HG03469 (cell line): ENCODE measurements around the gene ARMC12.
"Not testable (repeated sequence)": the region's sequence is repeated elsewhere in the genome, so short reads cannot be mapped to it uniquely, and the experiment has no call there.

Source experiments
- ATAC-seq: cut with Tn5 transposase; IDR thresholded peaks from one replicate; pipeline ENCODE4 v1.9.1; 2021; ENCODE audit warnings: mild to moderate bottlenecking, moderate library complexity, moderate number of reproducible peaks; ENCODE audit not compliant: unreplicated experiment

The ARMC12 gene

DNA sequence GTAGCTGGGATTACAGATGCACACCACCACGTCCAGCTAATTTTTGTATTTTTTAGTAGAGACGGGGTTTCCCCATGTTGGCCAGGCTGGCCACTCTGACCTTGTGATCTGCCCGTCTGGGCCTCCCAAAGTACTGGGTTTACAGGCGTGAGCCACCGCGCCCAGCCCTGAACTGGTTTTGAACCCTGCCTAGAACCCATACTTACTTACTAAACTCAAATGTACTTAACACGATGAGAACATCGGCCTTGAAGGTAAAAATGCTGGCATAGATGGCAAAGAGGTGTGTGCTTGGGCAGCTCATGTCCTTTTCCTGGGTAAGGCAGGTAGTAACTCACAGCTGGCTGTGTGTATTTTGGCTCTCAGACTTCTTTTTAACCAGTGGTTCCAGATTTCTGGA lies 3.2 kb upstream of the ARMC12 start:
- no peak for ATAC-seq

DNA sequence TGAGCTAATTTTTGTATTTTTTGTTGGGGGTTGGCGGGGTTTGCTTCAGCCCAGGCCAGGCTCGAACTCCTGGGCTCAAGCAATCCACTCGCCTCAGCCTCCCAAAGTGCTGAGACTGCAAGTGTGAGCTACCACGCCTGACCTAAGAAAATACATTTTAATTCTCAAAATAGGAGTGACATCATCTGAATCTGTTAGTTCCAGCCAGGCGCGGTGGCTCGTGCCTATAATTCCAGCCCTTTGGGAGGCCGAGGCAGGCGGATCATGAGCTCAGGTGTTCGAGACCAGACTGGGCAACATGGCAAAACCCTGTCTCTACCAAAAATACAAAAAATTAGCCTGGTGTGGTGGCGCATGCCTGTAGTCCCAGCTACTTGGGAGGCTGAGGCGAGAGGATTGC lies 2.5 kb upstream of the ARMC12 start:
- ATAC-seq: not testable (repeated sequence)

- ATAC-seq: no peak
These were observed 1.4 kb upstream of the ARMC12 start for GRCh38 chr6:35735452-35735851.

- no peak for ATAC-seq
These were observed 458 bp upstream of the ARMC12 start for GRCh38 chr6:35736253-35736894.

DNA sequence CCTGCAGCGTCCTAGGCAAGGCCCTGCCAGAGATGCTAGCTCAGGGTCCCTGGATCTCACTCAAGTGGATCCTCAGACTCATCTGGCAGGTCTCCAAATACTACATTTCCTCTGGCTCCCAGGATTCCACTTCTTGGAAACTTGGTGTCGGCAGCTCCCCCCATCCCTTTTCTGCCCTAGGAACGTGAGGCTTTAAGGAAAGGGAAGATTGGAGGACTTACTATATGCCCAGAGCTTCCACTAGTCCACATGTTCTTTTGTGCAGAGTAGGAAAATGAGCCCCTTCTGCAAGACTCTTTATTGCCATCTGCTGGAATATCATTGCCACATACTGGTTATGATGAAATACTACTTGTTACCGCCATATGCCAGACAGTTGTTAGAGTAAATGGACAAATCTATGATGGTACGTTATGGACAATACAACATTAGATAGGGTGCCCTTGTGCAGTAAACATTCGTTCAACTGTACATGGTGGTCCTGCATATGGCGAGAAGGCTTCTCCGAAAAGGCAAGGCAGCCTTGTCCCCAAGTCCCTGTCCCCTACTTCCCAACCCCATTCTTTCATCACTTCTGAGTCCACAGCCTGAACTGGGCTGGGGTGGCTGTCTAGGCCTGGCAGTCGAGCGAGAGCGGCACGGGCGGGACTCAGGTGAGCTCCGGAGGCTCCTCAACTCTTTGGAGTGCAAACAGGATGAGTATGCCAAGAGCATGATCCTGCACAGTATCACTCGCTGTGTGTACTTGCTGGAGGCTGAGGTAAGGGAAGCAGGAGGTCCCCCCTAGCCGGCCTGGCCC lies 780 bp downstream of the ARMC12 start:
- no peak for ATAC-seq

GRCh38 chr6:35739645-35740524 lies 3.1 kb downstream of the ARMC12 start:
- ATAC-seq: no peak

DNA sequence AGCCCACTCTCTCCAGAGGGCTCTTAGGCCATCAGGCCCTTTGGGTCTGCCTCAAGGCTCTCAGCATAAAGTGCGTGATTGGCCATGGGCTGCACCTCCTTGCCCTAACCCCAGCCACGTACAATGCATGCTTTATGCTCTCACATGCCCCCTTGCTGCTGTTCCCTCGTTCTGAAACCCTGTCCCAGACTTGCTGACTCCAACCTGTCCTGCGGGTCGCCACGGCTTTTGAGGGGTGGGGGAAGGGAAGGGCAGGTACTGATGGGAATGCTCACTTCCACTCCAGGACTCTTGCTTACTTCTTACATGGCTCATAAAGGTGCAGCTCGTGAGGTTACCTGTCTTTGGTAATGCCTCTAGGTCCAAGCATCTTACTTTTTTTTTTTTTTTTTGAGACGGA lies 6.0 kb downstream of the ARMC12 start:
- no peak for ATAC-seq

- no peak for ATAC-seq
These were observed 8.7 kb downstream of the ARMC12 start for GRCh38 chr6:35745509-35745908.

DNA sequence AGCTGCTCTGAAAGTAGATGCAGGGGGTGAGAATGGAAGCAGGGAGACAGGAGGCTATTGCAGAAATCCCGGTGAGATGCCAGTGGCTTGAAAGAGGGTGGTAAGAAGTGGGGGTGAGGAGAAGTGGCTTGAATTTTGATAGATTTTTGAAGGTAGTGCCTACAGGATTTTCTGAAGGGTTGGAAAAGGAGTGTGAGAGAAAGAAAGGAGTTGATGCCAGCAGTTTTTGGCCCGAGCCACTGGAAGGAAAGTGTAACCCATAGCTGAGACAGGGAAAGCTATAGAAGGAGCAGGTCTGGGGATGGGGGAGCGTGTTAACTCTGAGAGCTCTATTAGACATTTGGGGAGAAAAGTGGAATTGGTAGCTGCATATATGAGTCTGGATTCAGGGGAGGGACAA lies 9.7 kb downstream of the ARMC12 start:
- no peak for ATAC-seq

DNA sequence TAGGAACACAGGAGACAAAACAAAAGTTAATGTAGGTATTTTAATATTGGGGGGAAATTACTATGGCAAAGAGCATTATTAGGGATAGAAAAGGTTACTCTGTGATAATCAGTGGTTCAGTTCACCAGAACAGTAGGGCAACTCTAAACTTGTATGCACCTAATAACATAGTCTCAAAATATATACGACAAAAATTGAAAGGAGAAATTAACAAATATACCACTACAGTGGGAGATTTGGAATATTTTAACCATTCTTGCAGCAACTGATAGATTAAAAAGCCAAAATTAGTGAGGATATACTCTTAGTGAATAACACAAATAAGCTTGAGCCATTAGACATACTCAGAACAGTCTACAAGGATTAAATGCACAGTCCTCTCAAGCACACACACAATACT lies 11.0 kb downstream of the ARMC12 start:
- no peak for ATAC-seq

DNA sequence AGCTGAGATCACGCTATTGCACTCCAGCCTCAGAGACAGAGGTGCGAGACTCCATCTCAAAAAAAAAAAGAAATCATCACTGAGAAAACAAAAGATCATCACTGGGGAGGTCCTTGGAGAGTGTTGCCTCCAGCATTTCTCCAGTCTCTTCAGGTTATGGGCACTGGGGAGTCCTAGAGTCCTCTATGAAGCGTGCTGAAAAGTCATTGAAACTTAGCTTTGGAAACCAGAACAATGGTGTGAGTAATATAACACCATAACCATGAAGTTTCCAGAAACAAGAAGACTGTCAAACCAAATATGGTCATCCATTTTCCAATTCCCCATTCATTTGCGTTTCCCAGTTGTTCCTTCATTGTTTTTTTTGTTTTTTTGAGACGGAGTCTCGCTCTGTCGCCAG lies 13.7 kb downstream of the ARMC12 start:
- ATAC-seq: no peak

DNA sequence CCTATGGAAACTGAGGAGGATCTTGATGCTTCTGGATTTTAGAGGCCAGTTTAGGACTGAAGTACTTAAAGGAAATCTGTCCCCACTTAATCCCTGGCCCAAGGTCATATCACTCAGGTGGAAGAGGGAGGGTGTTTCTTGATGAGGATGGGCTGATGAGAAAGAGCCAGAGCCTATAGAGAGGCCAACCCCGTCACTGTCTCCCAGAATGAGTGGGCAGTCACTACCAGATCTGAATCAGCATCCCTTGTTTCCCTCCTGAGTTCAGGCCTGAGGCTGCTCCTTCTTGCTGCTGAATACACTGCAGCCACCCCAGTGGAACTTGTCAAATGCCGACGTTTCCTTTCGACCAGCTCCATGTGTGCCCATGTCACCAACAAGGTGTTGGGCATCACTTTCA lies 14.8 kb downstream of the ARMC12 start:
- no peak for ATAC-seq

DNA sequence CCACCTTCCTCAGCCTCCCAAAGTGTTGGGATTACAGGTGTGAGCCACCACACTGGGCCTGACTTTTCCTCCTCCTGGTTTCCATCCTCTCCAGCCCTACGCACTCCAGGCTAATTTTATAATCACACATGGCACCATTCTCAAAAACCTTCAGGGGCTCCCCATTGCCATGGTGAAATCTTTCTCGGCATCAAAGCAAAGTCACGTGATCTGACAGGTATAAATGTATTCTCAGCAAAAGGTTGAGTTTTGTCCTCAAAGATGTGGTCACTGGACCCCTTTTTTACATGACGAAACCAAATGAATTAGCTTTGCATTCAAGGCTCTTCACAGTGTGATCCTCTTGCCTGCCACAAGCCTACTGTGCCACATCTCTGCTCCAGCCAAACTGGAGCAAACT lies 15.5 kb downstream of the ARMC12 start:
- no peak for ATAC-seq

DNA sequence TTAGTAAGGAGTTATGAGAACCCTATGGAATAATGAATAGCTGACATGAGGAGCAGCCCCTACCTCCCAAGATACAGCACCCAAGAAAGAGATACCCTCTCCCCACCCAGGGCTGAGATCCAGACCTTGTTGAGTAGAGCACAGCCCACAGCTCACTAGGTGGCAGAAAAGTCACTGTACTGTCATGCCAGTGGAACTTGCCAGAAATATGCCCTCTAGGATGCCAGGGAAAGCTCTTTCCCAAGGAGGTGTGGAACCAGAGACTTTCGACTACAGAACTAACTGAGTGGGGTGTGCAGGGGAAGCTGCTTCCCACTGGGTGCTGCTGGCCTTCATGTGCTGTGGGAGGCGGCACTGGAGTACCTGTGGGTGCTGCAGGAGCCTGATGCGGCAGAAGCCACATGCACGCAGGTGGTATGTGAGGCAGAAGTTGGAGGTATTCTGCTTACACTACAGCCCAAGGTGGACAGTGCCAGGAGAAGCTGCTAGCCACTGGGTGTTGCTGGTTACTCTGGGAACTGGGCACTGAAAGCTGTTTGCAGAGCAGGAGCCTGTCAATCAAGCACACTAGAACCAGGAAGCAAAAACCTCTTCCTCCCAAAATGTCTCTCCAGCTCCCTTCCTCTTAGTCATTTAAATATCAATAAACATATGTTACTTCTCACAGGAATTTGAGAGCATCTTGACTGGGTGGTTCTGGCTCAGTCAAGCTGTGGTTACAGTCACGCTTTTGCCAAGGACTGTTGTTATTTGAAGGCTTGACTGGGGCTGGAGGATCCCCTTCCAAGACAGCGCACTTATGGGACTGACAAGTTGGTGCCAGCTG lies 17.8 kb downstream of the ARMC12 start:
- ATAC-seq: no peak

- ATAC-seq: no peak
These were observed 18.6 kb downstream of the ARMC12 start for GRCh38 chr6:35755278-35755924.

DNA sequence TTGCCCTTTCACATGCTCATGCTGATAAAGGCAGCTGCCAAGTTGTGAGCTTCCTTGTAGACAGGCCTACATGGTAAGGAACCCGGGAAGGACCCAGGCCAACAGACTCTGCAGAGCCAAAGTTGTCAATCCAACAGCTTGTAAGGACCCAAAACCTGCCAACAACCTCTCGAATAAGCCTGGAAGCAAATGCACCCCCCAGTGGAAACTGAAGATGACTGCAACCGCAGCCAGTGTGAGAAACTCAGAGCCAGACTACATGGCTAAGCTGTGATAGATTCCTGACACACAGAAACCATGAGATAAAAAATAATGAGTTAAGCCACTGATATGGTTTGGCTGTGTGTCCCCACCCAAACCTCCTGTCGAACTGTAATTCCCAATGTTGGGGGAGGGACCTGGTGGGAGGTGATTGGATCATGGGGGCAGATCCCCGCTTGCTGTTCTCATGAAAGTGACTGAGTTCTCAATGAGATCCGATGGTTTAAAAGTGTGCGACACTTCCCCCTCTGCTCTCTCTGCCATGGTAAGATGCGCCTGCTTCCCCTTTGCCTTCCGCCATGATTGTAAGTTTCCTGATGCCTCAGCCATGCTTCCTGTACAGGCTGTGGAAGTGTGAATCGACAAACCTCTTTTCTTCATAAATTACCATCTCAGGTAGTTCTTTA lies 20.8 kb downstream of the ARMC12 start:
- ATAC-seq: no peak

GRCh38 chr6:35759426-35759825 lies 22.6 kb downstream of the ARMC12 start:
- no peak for ATAC-seq

GRCh38 chr6:35765739-35766138 lies 28.9 kb downstream of the ARMC12 start:
- ATAC-seq: no peak

GRCh38 chr6:35769211-35769610 lies 32.4 kb downstream of the ARMC12 start:
- ATAC-seq: no peak

- ATAC-seq: no peak
These were observed 34.5 kb downstream of the ARMC12 start for GRCh38 chr6:35771343-35771627.
